Fibroblast of skin of right biceps (primary cell): ENCODE data around the gene TEP1.
"Not testable (repeated sequence)": the region's sequence is repeated elsewhere in the genome, so short reads cannot be mapped to it uniquely, and the experiment has no call there.

Source experiments
- DNase-seq: peaks from one replicate; pipeline ENCODE4 v3.0.0-alpha.2; 2013

TEP1 gene

DNA sequence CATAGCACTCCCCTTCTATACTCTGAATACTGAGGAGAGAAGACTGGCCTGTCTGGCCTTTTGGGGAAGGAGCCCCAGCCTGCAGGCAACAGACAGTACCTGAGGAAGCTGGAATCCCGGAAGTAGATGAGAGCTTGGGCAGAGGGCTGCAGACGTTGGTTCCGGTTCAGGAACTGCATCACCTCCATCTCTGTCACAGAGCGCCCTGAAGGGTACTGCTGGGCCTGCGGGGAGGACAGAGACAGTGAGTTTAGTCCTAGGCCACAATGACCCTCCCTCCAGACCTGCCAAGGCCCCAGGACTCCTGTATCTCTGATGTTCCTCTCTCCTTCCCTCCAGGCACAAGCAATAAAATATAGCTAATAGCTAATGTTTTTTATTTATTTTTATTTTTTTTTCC is 28.4 kb downstream of the TEP1 start:
- DNase-seq: no peak

DNA sequence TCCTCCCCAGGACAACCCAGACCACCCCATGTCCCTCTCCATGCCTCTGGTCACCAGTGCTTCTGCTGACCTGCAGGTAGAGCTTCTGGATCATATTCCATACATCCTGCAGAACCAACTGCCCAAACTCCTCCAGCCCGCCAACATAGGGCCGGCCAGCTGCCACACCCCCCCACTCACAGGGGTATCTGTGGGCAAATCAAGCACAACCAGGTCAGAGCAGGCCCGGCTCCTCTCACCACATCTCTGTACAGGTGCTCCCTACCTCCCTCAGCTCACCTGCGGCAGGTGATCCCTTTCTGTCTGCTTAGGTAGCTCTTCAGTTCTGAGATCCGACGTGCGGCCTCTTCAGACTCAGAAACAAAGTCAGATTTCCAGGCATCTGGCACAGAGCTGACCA is 29.0 kb downstream of the TEP1 start:
- DNase-seq: no peak

GRCh38 chr14:20383636-20384035 is 29.7 kb downstream of the TEP1 start:
- no peak for DNase-seq

- DNase-seq: no peak
Observed at GRCh38 chr14:20383032-20383431, 30.3 kb downstream of the TEP1 start.

- DNase-seq: no peak
Observed at GRCh38 chr14:20382526-20382925, 30.8 kb downstream of the TEP1 start.

GRCh38 chr14:20381341-20381740 is 32.0 kb downstream of the TEP1 start:
- DNase-seq: no peak

DNA sequence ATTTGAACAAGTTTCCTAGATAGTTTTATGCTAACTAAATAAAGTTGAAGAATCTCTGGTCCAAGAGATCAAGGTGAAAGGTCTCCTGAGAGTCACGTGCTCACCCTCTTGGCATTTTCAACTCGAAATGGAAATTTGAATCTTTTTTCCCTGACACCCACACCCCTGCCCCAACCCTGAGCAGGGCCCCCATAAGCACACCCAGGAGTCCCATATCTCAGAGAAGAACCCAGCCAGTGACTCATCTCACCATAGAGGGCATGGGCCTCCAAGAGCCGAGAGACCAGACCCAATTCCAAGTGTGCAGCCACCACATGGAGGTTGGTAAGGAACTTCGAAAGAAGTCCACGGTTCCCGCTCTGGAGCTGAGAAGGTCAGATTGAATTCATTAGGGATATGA is 32.6 kb downstream of the TEP1 start:
- DNase-seq: no peak

- DNase-seq: no peak
Observed at GRCh38 chr14:20379743-20380142, 33.6 kb downstream of the TEP1 start.

- no peak for DNase-seq
Observed at GRCh38 chr14:20377171-20377570, 36.1 kb downstream of the TEP1 start.

GRCh38 chr14:20376071-20376588 is 37.2 kb downstream of the TEP1 start:
- DNase-seq: no peak

GRCh38 chr14:20375471-20375870 is 37.8 kb downstream of the TEP1 start:
- no peak for DNase-seq

- no peak for DNase-seq
Observed at GRCh38 chr14:20372796-20373195, 40.5 kb downstream of the TEP1 start.

- DNase-seq: no peak
Observed at GRCh38 chr14:20365928-20366327, 47.4 kb downstream of the TEP1 start.

DNA sequence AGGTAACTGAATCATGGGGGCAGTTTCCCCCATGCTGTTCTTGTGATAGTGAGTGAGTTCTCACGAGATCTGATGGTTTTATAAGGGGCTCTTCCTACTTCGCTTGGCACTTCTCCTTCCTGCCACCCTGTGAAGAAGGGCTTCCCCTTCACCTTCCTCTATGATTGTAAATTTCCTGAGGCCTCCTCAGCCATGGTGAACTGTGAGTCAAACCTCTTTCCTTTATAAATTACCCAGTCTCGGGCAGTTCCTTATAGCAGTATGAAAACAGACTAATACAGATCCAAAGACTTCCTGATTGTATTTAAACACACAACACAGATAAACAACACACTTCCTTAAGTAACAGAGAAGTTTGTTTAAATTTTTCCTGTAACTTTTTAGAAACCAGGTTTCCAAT is 54.8 kb downstream of the TEP1 start:
- not testable (repeated sequence) for DNase-seq

GRCh38 chr14:20356422-20356821 is 56.9 kb downstream of the TEP1 start:
- DNase-seq: no peak

GRCh38 chr14:20350860-20351259 is 62.4 kb downstream of the TEP1 start:
- no peak for DNase-seq

GRCh38 chr14:20350282-20350681 is 63.0 kb downstream of the TEP1 start:
- DNase-seq: no peak

- no peak for DNase-seq
Observed at GRCh38 chr14:20347747-20348146, 65.6 kb downstream of the TEP1 start.

DNA sequence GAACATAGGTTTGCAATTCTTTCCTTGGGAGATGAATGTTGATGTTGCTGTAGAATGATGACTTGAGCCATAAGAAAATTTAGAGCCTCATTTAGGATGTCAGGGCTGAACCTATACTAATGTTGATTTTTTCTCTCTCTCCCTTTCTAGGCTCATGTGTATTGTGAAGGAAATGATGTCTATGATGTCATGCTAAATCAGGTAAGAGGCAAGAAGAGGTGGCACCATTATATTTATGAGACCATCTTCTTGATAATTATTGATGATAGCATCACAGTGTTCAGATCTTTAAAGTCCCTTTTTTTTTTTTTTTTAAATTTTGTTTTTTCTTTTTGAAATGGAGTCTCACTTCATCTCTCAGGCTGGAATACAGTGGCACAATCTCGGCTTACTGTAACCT is 66.6 kb downstream of the TEP1 start:
- no peak for DNase-seq

DNA sequence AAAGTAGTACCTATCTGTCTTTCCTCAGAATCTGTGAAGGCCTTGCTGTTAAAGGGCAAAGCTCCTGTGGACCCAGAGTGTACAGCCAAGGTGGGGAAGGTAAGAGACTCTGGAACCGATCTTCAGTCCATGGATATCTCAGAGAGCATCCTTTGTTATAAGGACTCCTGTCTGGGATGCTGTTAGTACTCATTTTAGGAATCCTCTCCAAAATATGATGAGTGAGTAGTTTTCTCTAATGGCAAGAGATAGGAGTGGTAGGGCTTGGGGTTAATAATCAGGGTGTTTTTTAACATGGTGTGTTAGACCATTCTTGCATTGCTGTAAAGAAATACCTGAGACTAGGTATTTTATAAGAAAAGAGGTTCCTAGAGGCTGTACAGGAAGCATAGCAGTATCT is 67.9 kb downstream of the TEP1 start:
- DNase-seq: no peak

DNA sequence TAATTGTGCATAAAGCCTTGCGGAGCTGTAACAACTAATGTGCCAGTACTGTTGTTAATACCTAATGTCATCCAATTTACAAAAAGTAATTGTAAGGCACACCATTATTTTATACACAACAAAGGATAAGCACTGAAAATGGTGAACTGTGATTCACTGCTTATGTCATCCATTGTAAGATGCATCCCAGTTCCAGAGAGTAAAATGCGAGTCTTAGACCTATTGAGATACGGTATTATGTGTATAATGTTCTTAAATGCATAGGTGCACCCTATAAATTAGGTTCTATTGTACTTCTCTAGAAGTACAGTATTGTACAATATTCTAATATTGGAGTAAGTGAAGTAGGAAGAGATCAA is 69.5 kb downstream of the TEP1 start:
- peak; percentile 12 for DNase-seq

DNA sequence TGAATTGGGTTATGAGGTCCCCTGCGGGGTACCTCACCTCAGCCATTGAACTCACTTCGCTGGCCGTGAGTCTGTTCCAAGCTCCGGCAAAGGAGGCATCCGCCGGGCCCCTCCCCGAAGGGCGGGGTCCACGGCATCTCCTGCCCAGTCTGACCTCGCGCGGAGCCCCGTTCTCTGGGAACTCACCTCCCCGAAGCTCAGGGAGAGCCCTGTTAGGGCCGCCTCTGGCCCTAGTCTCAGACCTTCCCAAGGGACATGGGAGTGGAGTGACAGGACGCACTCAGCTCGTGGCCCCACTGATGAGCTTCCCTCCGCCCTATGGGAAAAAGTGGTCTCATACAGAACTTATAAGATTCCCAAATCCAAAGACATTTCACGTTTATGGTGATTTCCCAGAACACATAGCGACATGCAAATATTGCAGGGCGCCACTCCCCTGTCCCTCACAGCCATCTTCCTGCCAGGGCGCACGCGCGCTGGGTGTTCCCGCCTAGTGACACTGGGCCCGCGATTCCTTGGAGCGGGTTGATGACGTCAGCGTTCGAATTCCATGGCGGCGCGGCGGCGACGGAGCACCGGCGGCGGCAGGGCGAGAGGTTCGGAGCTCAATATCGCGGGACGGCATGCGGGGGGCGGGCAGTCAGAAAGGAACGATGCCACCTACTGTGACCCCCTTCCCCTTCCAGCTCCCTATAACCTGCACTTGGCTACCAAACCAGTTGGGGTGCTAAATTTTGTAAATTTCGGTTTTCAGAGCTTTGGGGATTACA is 70.0 kb downstream of the TEP1 start, which contains the start of gene PARP2:
PARP2 (plus strand) TSS at position 544 of the 770 bp plus-strand sequence; CDS start at position 551, 7 bp downstream.
- DNase-seq: peak; percentile 100

GRCh38 chr14:20341646-20342045 is 71.7 kb downstream of the TEP1 start:
- no peak for DNase-seq

DNA sequence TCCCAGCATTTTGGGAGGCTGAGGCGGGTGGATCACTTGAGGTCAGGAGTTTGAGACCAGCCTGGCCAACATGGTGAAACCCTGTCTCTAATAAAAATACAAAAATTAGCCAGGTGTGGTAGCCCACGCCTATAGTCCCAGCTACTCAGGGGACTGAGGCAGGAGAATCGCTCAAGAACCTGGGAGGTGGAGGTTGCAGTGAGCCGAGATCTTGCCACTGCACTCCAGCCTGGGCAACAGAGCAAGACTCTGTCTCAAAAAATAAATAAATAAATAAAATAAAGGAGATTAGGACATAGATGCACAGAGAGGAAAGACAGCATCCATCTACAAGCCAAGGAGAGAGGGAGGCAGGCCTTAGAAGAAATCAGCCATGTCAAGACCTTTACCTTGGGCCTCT is 72.3 kb downstream of the TEP1 start:
- not testable (repeated sequence) for DNase-seq

DNA sequence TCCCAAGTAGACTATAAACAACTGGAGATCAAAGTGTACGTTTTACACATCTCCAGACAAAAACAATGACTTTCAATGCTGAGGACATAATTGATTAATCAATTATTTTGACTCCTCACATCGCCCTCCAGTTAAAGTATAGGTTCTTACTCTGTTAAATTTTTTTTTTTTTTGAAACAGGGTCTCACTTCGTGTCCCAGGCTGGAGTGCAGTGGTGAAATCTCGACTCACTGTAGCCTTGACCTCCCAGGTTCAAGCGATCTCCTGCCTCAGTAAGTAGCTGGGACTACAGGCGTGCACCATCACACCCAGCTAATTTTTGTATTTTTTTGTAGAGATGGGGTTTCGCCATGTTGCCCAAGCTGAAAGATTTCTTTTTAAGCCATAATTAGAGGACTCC is 79.3 kb downstream of the TEP1 start:
- DNase-seq: no peak
